ENCODE measurements around the gene APLP2. TPM values are rescaled to one million over a fixed set of nuclear protein-coding genes. Genes with fewer than 3 reads are reported as not detected.
A peak's percentile ranks its signal among the peaks of the same experiment; 100 is the strongest.
"Not testable (repeated sequence)": the region's sequence is repeated elsewhere in the genome, so short reads cannot be mapped to it uniquely, and the experiment has no call there.

The APLP2 gene
- total RNA-seq, 1 donor from 2014 or later = 222 TPM

GRCh38 chr11:130103296-130103814, 33.7 kb downstream of the APLP2 start:
- ATAC-seq (peak; percentile 98), DNase-seq (ENCODE audit: low spot score) (no peak)
- intact Hi-C loops (cut with DNase I) = no loop called here

DNA sequence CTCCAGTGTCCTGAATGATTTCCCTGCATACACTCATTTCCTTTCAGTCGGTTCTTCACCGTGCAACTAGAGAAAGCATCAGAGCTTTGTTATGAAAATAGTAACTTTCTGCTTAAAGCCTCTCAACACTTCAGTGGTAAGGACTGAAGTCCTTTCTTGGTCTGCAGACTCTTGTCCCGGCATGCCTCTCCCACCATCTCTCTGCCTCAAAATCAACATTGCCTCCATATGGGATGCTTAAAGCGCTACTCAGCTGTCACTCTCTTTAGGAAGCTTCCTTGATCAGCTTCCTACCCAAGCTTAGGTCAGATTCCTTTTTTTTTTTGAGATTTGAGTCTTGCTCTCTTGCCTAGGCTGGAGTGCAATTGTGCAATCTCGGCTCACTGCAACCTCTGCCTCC, 36.7 kb downstream of the APLP2 start:
- intact Hi-C loops (cut with DNase I) = no loop called here
- DNase-seq (ENCODE audit: low spot score) = no peak

DNA sequence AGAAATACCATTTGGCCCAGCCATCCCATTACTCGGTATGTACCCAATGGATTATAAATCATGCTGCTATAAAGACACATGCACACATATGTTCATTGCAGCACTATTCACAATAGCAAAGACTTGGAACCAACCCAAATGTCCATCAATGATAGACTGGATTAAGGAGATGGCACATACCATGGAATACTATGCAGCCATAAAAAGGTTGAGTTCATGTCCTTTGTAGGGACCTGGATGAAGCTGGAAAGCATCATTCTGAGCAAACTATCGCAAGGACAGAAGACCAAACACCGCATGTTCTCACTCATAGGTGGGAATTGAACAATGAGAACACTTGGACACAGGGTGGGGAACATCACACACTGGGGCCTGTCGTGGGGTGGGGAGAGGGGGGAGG, 39.0 kb downstream of the APLP2 start:
- intact Hi-C loops (cut with DNase I); DNase-seq (ENCODE audit: low spot score); ATAC-seq: not testable (repeated sequence)

More for the DNA sequence above, 36.7 kb downstream of the APLP2 start:
- ATAC-seq = no peak

DNA sequence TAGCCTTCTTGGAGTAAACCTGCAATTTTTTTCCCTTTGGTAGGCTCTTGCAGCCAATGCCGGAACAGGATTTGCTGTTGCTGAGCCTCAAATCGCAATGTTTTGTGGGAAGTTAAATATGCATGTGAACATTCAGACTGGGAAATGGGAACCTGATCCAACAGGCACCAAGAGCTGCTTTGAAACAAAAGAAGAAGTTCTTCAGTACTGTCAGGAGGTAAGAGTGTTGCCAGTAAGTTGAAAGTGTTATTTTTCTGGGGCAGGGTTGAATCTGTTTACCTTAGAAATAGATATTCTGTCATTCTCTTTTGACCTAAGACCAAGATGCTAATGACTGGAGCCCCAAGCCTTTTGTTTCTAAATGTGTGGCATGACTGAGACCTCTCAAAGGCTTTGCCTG, 39.7 kb downstream of the APLP2 start:
- ATAC-seq = no peak
- no peak for DNase-seq (ENCODE audit: low spot score)
- intact Hi-C loops (cut with DNase I) = no loop called here

- ATAC-seq = no peak
- DNase-seq (ENCODE audit: low spot score) = no peak
- intact Hi-C loops (cut with DNase I) = no loop called here
Observed at GRCh38 chr11:130110339-130111108, 40.8 kb downstream of the APLP2 start.

DNA sequence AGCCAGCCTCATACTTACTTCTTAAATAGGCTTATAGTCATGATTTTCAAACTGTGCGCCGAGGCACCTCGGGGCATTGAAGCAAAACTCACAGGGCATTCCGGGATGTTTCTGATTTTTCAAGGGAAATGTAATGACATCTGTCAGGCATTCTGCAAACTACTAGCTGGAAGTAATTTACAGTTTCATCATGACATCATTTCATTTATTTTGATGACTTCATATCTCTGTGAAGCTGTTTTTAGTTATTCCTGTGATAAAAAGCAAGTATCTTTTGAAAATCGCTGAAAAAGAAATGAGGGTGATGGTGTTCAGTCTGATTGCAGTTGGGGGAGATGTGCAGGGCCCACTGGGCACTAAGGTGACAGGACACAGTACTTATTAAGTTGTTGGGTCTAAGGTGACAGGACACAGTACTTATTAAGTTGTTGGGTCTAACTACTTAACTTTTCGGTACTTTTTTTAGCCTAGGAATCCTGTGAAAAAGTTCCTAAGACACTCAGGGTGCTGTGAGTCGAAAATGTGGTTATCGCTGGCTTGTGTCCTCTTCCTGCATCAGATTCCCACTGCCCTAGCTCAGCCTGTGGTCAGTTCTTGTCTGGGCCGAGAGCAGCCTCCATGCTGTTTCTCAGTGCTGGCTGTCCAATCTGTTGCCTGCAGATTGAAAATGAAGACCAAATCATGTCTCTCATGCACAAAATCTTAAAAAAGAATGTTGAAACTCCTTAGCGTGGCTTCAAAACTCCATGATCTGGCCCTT, 42.6 kb downstream of the APLP2 start:
- ATAC-seq (no peak), DNase-seq (ENCODE audit: low spot score) (no peak)
- intact Hi-C loops (cut with DNase I) = no loop called here

DNA sequence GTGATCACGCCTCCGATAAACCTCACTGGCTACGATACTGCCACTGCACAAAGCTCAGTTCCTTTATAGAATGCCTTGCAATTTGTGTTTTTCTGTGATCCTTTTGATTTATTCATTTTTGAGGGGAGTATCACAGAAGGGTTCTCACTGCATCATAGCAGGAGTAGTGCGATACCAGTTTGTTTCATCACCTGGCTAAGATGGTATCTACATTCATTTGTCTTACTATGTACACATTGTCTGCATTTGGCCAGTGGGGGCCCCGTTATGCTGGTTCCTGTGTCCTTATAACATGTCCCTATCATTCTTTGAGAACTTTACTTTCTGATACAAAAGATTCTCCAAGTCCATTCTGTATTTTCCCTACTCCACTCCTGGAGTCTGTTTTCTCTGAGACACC, 44.6 kb downstream of the APLP2 start:
- ATAC-seq = no peak
- DNase-seq (ENCODE audit: low spot score) = no peak
- intact Hi-C loops (cut with DNase I) = no loop called here

DNA sequence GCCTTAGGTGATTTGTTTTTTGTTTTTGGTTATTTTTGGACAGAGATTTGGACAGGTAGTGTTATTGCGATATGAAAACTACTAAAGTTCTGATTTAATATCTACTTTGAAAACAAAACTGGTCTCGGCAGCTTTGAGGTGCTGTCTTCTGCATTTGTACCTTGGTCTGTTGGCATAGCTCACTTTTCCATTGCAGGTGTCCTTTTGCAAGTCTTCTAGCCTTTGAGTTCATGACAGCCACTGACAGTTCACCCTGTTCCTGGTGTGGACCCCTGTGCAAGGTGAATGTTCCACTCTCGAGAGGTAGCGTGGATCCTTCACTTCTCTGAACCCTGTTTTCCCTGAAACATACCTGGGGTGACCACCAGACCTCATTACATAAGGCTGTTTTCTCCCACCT, 45.0 kb downstream of the APLP2 start:
- ATAC-seq = no peak
- DNase-seq (ENCODE audit: low spot score) = no peak
- intact Hi-C loops (cut with DNase I) = no loop called here

DNA sequence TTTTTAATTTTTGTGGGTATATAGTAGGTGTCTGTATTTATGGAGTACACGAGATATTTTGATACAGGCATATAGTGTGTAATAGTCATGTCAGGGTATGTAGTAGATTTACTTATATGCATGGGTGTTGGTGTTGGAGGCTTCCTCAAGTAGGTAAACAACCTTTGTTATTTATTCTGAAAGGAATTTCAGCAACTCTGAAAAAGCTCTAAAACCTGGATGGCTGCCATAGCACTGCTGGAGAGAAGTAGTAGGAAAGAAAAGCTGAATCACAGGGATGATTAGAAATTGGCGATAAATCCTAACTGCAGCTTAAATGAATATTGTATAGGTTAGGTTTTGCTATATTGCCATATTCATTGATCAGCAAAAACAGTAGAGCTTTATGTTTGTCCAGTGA, 45.5 kb downstream of the APLP2 start:
- ATAC-seq (no peak), DNase-seq (ENCODE audit: low spot score) (no peak)
- intact Hi-C loops (cut with DNase I) = no loop called here

DNA sequence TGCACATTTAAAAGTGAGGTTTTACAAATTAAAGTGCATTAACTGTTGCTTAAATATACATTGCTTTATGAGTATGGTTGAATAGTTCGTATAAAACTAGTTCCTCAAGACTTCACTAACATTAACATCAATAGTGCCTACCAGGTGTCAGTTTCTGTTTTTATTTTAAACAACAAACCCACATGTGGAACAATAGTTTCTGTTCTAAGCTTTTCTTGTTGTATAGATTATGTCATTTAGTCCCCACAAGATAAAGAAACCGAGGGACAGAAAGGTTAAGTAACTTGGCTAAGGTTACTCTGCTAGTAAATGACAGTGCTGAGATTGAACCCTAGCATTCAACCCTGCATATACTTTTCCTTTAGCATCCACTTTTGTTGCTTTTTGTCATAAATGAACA, 48.5 kb downstream of the APLP2 start:
- intact Hi-C loops (cut with DNase I) = no loop called here
- ATAC-seq (no peak), DNase-seq (ENCODE audit: low spot score) (no peak)

DNA sequence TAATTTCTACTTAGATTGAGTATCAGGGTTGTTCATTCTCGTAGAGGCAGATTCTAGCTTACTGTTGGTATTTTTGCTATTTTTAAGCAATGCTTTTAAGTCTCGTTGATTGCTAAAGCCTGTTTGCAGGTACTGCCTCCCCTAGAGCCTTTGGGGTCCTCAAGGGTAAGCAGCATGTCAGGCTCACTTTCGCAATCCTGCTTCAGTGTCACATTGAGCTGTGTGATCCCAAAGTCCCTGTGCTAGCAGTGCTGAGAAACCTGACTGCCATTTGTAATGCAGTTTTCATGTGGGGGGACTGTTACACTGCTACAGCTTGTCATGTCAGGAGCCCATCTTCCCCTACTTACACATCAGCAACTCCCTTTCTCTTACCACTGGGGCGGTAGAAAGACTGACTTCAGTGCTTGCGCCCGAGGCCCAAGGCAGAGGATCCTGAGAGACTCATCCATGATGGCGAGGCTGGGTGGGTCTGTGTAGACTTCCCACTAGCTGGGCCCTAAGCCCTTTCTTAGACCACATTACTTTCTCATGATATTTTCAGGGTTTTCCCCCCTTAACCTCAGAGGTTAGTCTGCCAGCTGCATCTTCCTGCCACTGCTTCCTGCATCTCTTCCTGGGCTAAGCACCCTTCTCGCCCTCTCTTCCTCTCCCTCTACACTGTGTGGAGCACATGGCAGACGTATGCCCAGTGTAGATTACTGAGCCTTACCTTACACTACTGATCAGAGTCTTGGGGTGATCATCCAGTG, 49.1 kb downstream of the APLP2 start:
- intact Hi-C loops (cut with DNase I) = no loop called here
- no peak for ATAC-seq

DNA sequence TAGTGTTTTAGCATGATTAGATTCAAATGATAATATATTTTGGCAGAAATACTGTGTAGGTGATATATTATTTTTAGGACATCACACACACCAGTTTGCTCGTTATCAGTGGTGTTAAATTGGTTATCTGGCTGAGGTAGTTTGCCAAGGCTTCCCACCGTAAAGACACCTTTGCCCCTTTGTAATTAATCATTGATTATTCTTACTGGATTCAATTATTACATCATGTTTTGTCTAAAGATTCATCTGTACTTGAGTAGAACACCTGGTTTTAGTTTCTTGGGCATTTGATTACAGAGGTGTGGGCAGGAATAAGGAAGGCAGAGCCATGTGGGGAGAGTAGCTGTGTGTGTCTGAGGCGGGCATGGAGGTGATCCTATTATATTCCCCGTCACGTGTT, 50.4 kb downstream of the APLP2 start:
- DNase-seq (ENCODE audit: low spot score) (no peak), ATAC-seq (no peak)
- intact Hi-C loops (cut with DNase I) = no loop called here

More for the DNA sequence above, 49.1 kb downstream of the APLP2 start:
- DNase-seq (ENCODE audit: low spot score) = no peak

GRCh38 chr11:130121445-130121978, 51.8 kb downstream of the APLP2 start:
- no peak for ATAC-seq
- intact Hi-C loops (cut with DNase I) = no loop called here
- no peak for DNase-seq (ENCODE audit: low spot score)

DNA sequence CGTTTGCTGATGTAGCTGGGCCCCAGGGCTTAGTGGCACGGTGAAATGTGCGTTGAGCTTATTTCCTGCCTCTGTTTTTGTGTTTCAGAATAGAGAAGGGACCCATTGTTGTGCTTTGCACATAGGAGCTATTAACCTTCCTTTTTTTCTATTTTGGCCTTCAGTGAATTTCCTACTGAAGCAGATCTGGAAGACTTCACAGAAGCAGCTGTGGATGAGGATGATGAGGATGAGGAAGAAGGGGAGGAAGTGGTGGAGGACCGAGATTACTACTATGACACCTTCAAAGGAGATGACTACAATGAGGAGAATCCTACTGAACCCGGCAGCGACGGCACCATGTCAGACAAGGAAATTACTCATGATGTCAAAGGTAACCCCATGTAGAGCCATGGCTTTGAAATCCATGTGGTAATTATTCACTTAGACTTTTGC, 52.5 kb downstream of the APLP2 start:
- no peak for DNase-seq (ENCODE audit: low spot score)
- ATAC-seq = peak; percentile 40
- intact Hi-C loops (cut with DNase I) = no loop called here

DNA sequence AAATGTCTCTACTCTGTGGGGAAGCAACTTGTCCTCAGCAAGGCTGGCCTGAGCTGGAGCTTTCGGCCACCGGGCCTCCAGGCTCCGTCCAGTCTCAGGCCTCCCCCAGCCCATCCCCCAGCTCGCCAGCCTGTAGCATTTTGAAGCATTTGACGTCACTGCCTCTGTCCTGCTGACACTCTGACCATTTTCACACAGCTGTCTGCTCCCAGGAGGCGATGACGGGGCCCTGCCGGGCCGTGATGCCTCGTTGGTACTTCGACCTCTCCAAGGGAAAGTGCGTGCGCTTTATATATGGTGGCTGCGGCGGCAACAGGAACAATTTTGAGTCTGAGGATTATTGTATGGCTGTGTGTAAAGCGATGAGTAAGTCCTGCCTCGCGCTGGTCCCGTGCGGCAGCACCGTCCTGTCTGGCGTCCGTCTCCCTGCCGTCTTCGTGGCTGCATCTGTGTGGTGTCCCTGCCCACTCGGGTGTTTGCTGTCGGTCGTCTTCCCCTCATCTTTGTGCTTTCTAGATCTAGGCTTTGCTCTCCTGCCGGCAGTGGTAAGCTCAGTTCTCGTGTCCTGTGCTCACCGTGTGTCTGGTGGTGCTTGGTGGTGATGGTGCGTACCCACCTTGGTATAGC, 53.8 kb downstream of the APLP2 start:
- ATAC-seq = peak; percentile 11
- DNase-seq (ENCODE audit: low spot score) = no peak
- intact Hi-C loops (cut with DNase I) = no loop called here

GRCh38 chr11:130124096-130124495, 54.4 kb downstream of the APLP2 start:
- ATAC-seq (peak; percentile 97), DNase-seq (ENCODE audit: low spot score) (no peak)
- intact Hi-C loops (cut with DNase I) = no loop called here

- ATAC-seq (no peak), DNase-seq (ENCODE audit: low spot score) (no peak)
- intact Hi-C loops (cut with DNase I) = no loop called here
Observed at GRCh38 chr11:130125638-130126037, 55.9 kb downstream of the APLP2 start.

DNA sequence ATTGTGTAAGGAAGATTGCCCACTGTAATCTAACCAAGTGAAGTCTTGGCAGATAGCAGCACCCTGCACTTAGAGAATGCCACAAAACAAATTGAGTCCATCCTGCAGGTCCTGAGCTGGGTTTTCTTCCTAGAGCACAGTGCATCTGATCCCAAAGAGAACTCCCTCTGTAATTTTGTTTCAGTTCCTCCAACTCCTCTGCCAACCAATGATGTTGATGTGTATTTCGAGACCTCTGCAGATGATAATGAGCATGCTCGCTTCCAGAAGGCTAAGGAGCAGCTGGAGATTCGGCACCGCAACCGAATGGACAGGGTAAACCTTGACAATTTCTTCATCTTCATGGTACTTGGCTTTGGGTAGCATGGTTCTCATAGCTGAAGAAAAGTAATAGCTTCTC, 56.8 kb downstream of the APLP2 start:
- DNase-seq (ENCODE audit: low spot score) (no peak), ATAC-seq (no peak)
- intact Hi-C loops (cut with DNase I) = no loop called here

- intact Hi-C loops (cut with DNase I) = no loop called here
- ATAC-seq = no peak
- DNase-seq (ENCODE audit: low spot score) = no peak
Observed at GRCh38 chr11:130127509-130127908, 57.8 kb downstream of the APLP2 start.
